Epidermal melanocyte (primary cell): ENCODE data around the gene TRIM9.
A peak's percentile ranks its signal among the peaks of the same experiment; 100 is the strongest.
"Not testable (repeated sequence)": the region's sequence is repeated elsewhere in the genome, so short reads cannot be mapped to it uniquely, and the experiment has no call there.

Experiments used
- DNase-seq: peaks from one replicate; pipeline ENCODE4 v3.0.0; 2011; ENCODE audit warnings: low spot score; ENCODE audit not compliant: insufficient read length

The TRIM9 gene

GRCh38 chr14:50967103-50967502, 127.8 kb downstream of the TRIM9 start:
- no peak for DNase-seq

- DNase-seq, result peak; percentile 46
These were observed 130.1 kb downstream of the TRIM9 start for GRCh38 chr14:50964683-50965390.

GRCh38 chr14:50963919-50964318, 131.0 kb downstream of the TRIM9 start:
- no peak for DNase-seq

- peak; percentile 38 for DNase-seq
These were observed 133.2 kb downstream of the TRIM9 start for GRCh38 chr14:50961605-50962221.

- no peak for DNase-seq
These were observed 137.6 kb downstream of the TRIM9 start for GRCh38 chr14:50957296-50957695.

- DNase-seq, result not testable (repeated sequence)
These were observed 138.5 kb downstream of the TRIM9 start for GRCh38 chr14:50956421-50956820.

- peak; percentile 76 for DNase-seq
These were observed 139.4 kb downstream of the TRIM9 start for GRCh38 chr14:50955373-50956043.

- DNase-seq, result peak; percentile 71
These were observed 140.0 kb downstream of the TRIM9 start for GRCh38 chr14:50954811-50955372.

- DNase-seq, result no peak
These were observed 141.4 kb downstream of the TRIM9 start for GRCh38 chr14:50953502-50953901.

- no peak for DNase-seq
These were observed 143.9 kb downstream of the TRIM9 start for GRCh38 chr14:50951032-50951431.

GRCh38 chr14:50948205-50948604, 146.7 kb downstream of the TRIM9 start:
- no peak for DNase-seq

- peak; percentile 48 for DNase-seq
These were observed 147.5 kb downstream of the TRIM9 start for GRCh38 chr14:50947446-50947845.

- no peak for DNase-seq
These were observed 148.5 kb downstream of the TRIM9 start for GRCh38 chr14:50946234-50946935.

- DNase-seq, result peak; percentile 38
These were observed 150.1 kb downstream of the TRIM9 start for GRCh38 chr14:50944647-50945413.

- peak; percentile 33 for DNase-seq
These were observed 150.8 kb downstream of the TRIM9 start, which contains the start of gene PYGL for GRCh38 chr14:50943943-50944646. PYGL (minus strand) TSS chr14:50944483; CDS start chr14:50944403, 80 bp downstream.

GRCh38 chr14:50943261-50943942, 151.5 kb downstream of the TRIM9 start:
- no peak for DNase-seq

- DNase-seq, result not testable (repeated sequence)
These were observed 153.3 kb downstream of the TRIM9 start for GRCh38 chr14:50941638-50942037.

- DNase-seq, result peak; percentile 74
These were observed 153.8 kb downstream of the TRIM9 start for GRCh38 chr14:50941151-50941550.

- no peak for DNase-seq
These were observed 157.1 kb downstream of the TRIM9 start for GRCh38 chr14:50937800-50938199.
